ENCODE measurements around the gene LY9.
A peak's percentile ranks its signal among the peaks of the same experiment; 100 is the strongest.
"Not testable (repeated sequence)": the region's sequence is repeated elsewhere in the genome, so short reads cannot be mapped to it uniquely, and the experiment has no call there.

Gene LY9

DNA sequence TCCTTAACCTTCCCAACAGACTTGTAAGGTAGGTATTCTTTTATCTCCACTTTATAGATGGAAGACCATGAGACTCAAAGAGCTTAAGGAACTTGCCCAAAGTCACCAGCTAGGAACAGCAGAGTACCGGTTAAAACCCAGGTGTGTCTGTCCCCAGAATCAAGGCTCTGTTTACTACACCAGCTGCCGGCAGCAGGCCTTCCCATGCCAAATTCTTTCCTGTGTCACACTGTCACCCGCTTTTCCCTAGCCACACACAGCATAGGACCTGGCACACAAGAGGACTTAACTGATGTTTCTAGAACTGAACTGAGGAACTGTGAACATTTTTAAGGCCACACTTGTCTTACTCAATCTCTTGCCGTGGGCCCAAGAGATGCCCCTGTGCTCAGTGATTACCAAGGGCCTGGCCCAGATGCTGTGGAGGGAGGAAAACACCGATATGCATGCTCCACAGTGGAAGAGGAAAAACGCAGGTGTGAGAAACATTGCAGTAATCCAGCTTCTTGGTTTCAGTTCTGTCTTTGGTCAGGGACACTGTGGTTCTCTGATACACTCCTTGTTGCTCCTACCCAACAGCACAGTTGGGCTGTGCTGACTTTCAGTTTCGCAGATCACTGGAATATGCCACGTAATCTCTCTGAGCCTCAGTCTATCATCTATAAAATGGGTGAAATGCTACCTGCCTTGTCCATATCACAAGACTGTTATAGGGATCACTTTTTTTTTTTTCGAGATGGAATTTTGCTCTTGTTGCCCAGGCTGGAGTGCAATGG is 13.9 kb upstream of the LY9 start:
- peaks cover 73% of the 10 kb centered on the region for H3K4me1 Mint-ChIP-seq
- H3K9me3 Mint-ChIP-seq = no peaks in the 10 kb centered on the region

GRCh38 chr1:160782988-160783765 is 12.8 kb upstream of the LY9 start:
- H3K4me3 Mint-ChIP-seq, ATAC-seq, H3K9me3 Mint-ChIP-seq, H3K27me3 Mint-ChIP-seq, H3K36me3 Mint-ChIP-seq: not testable (repeated sequence)
- peak overlapping the region; percentile 88 for H3K27ac Mint-ChIP-seq
- peaks cover 64% of the 10 kb centered on the region for H3K4me1 Mint-ChIP-seq

More for the DNA sequence above, 13.9 kb upstream of the LY9 start:
- Mint-ChIP-seq H3K27me3 (no peaks in the 10 kb centered on the region), H3K36me3 (no peaks in the 10 kb centered on the region), H3K4me3 (peak overlapping the region; percentile 56), H3K27ac (peak overlapping the region; percentile 88)
- peak; percentile 96 for ATAC-seq

DNA sequence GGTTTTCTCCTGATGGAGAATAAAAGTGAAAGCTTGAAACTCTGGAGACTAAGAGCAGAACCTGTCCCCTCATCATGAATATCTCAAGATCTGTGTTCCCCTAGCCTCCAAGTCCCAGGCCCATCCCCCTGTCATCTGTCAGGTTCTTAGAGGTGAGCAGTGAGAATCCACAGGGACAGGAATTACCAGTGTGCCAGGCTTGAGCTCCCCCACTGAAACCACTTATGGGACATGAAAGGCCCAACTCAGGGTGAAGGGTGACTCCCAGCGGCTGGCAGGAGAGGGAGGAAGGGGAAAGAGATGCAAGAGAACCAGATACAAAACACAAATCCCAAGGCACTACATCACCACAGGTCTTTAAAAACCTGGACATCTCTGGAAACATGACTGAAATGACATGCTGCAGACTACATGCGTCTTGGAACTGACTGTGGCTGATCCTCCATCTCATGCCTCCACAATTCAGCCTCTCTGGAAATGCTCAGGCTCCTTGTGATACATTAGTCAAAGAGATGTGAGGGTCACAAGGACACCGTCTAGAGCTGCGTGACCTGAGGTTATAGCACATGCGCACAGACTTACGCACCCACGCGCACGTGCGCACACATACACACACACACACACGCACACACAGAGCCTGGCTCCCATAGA is 6.8 kb upstream of the LY9 start:
- Mint-ChIP-seq H3K36me3 (no peaks in the 10 kb centered on the region), H3K27me3 (no peaks in the 10 kb centered on the region), H3K4me3 (peak overlapping the region; percentile 76), H3K4me1 (peaks cover 46% of the 10 kb centered on the region), H3K9me3 (no peaks in the 10 kb centered on the region), H3K27ac (peak overlapping the region; percentile 100)
- ATAC-seq = peak; percentile 46

DNA sequence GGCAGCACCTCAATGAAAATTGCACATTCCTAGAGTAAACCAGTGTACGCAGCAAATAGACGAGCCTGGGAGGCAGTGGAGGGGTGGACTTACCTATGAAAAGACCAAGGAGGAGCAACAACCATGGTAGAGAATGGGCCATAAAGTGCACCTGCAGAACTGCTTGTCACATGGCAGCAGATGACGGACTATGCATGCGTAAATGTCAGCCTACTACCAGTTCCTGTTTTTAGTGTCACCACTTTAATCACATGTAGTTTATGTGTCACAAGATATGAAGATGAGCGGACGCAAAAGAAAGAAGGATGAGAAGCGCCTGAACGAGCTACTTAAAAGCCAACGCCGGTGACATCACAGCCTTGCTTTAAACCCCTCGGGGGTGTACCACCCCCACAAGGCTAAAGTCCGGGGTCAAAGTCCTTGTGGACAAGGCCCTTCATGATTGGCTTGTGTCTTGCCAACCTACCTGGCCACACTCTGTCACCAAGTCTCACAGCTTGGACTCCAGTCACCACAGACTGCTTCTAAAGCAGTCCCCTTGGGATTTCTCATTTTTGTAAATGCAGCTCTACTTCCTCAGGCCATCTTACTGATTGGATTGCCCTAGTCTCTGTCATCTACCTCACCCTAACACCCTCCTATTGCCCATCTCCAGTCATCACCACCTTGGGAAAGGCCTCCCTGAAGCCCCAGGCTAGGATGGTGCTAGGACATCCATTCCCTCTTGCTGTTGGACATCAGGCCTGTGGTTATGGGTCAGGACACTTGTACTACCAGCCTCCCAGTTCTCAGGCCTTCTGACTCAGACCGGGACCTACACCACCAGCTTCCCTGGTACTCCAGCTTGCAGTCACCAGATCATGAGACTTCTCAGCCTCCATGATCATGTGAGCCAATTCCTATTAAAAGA is 6.0 kb upstream of the LY9 start:
- Mint-ChIP-seq H3K27ac (peak overlapping the region; percentile 100), H3K4me1 (peaks cover 50% of the 10 kb centered on the region), H3K27me3 (no peaks in the 10 kb centered on the region), H3K4me3 (peak overlapping the region; percentile 76), H3K36me3 (no peaks in the 10 kb centered on the region), H3K9me3 (no peaks in the 10 kb centered on the region)
- peak; percentile 95 for ATAC-seq

DNA sequence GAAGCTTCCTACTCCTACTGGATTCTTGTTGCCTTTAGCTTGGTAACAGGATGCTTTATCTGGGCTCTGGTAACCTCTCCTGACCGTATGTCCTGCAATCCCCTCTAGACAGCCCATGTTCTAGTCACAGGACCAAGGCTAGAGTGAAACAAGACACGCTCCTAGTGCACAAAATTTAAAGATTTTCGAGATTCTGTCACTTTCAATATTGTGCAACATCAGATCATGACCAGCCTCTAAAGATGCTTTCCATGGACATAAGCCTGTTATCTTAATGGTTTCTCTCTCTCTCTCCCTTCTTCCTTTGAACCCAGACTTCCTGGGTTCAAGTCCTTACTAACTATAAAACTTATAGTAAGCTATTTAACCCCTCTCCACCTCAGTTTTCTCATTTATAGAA is 1.6 kb upstream of the LY9 start:
- ATAC-seq = no peak
- H3K27me3 Mint-ChIP-seq = no peaks in the 10 kb centered on the region
- H3K4me1 Mint-ChIP-seq = peaks cover 74% of the 10 kb centered on the region
- H3K36me3 Mint-ChIP-seq = peaks cover 17% of the 10 kb centered on the region
- no peaks in the 10 kb centered on the region for H3K9me3 Mint-ChIP-seq
- no peak overlapping the region for H3K4me3 Mint-ChIP-seq
- peak overlapping the region; percentile 98 for H3K27ac Mint-ChIP-seq

- Mint-ChIP-seq H3K27me3 (no peaks in the 10 kb centered on the region), H3K9me3 (no peaks in the 10 kb centered on the region), H3K4me3 (peak overlapping the region; percentile 97), H3K27ac (peak overlapping the region; percentile 98), H3K36me3 (peaks cover 41% of the 10 kb centered on the region), H3K4me1 (peaks cover 78% of the 10 kb centered on the region)
- ATAC-seq = no peak
Observed at GRCh38 chr1:160797271-160797709, 1.3 kb downstream of the LY9 start.

- H3K9me3 Mint-ChIP-seq = peaks cover 2% of the 10 kb centered on the region
- peak; percentile 34 for ATAC-seq
- peak overlapping the region; percentile 98 for H3K27ac Mint-ChIP-seq
- peak overlapping the region; percentile 97 for H3K4me3 Mint-ChIP-seq
- H3K4me1 Mint-ChIP-seq = peaks cover 83% of the 10 kb centered on the region
- H3K36me3 Mint-ChIP-seq = peaks cover 47% of the 10 kb centered on the region
- H3K27me3 Mint-ChIP-seq = no peaks in the 10 kb centered on the region
Observed at GRCh38 chr1:160797861-160798273, 1.9 kb downstream of the LY9 start.

- Mint-ChIP-seq H3K9me3 (peaks cover 2% of the 10 kb centered on the region), H3K4me3 (peak overlapping the region; percentile 97), H3K4me1 (peaks cover 79% of the 10 kb centered on the region), H3K36me3 (peaks cover 52% of the 10 kb centered on the region), H3K27ac (peak overlapping the region; percentile 98), H3K27me3 (no peaks in the 10 kb centered on the region)
- ATAC-seq = no peak
Observed at GRCh38 chr1:160798439-160798838, 2.5 kb downstream of the LY9 start.

DNA sequence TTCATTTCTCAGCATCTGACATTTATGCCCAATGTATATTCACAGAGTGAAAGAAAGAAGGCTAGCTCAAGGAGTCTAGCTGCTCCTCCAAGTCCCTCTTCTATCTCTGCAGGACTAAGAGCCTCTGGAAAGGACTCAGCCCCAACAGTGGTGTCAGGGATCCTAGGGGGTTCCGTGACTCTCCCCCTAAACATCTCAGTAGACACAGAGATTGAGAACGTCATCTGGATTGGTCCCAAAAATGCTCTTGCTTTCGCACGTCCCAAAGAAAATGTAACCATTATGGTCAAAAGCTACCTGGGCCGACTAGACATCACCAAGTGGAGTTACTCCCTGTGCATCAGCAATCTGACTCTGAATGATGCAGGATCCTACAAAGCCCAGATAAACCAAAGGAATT is 3.7 kb downstream of the LY9 start:
- no peak for ATAC-seq
- Mint-ChIP-seq H3K4me1 (peaks cover 77% of the 10 kb centered on the region), H3K36me3 (peaks cover 64% of the 10 kb centered on the region), H3K27ac (peak overlapping the region; percentile 98), H3K9me3 (peaks cover 2% of the 10 kb centered on the region), H3K4me3 (peak overlapping the region; percentile 97), H3K27me3 (no peaks in the 10 kb centered on the region)

DNA sequence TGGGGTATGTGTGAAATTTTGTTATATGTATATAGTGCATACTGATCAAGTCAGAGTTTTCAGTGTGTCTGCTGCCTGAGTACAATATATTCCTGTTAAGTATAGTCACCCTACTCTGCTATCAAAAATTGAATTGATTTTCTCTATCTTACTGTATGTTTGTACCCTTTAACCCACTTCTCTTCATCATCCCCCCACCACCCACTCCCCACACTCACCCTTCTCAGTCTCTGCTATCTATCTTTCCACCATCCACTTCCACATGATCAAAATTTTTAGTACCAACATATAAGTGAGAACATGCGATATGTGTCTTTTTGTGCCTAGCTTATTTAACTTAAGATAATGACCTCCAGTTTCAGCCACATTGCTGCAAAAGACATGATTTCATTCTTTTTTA is 4.2 kb downstream of the LY9 start:
- H3K36me3 Mint-ChIP-seq = peaks cover 69% of the 10 kb centered on the region
- H3K4me3 Mint-ChIP-seq = peak overlapping the region; percentile 97
- no peak for ATAC-seq
- no peaks in the 10 kb centered on the region for H3K27me3 Mint-ChIP-seq
- peak overlapping the region; percentile 98 for H3K27ac Mint-ChIP-seq
- H3K9me3 Mint-ChIP-seq = peaks cover 6% of the 10 kb centered on the region
- peaks cover 77% of the 10 kb centered on the region for H3K4me1 Mint-ChIP-seq

DNA sequence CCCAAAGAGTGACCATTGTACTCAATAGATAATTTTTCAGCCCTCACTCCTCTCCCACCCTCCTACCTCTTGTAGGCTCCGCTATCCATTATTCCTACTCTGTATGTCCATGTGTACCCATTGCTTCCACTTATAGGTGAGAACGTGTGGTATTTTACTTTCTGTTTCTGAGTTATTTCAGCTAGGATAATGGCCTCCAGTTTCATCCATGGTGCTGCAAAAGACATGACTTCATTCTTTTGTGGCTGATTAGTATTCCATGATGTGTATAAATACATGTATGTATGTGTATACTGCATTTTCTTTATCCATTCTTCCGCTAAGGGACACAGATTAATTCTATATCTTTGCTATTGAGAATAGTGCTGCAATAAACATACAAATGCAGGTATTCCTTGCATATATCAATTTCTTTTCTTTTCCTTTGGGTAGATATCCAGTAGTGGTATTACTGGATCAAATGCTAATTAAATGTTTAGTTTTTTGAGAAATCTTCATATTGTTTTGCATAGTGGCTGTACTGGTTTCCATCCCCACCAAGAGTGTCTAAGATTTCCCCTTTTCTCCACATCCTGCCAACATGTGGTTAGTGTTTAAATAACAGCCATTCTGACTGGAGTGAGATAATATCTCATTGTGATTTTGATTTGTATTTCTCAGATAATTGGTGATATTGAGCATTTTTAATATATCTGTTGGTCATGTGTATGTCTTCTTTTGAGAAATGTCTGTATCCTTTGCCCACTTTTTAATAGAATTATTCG is 4.9 kb downstream of the LY9 start:
- H3K9me3 Mint-ChIP-seq = peaks cover 9% of the 10 kb centered on the region
- H3K27ac Mint-ChIP-seq = peak overlapping the region; percentile 98
- H3K36me3 Mint-ChIP-seq = peaks cover 76% of the 10 kb centered on the region
- peak overlapping the region; percentile 75 for H3K4me3 Mint-ChIP-seq
- peak; percentile 41 for ATAC-seq
- no peaks in the 10 kb centered on the region for H3K27me3 Mint-ChIP-seq
- peaks cover 76% of the 10 kb centered on the region for H3K4me1 Mint-ChIP-seq

DNA sequence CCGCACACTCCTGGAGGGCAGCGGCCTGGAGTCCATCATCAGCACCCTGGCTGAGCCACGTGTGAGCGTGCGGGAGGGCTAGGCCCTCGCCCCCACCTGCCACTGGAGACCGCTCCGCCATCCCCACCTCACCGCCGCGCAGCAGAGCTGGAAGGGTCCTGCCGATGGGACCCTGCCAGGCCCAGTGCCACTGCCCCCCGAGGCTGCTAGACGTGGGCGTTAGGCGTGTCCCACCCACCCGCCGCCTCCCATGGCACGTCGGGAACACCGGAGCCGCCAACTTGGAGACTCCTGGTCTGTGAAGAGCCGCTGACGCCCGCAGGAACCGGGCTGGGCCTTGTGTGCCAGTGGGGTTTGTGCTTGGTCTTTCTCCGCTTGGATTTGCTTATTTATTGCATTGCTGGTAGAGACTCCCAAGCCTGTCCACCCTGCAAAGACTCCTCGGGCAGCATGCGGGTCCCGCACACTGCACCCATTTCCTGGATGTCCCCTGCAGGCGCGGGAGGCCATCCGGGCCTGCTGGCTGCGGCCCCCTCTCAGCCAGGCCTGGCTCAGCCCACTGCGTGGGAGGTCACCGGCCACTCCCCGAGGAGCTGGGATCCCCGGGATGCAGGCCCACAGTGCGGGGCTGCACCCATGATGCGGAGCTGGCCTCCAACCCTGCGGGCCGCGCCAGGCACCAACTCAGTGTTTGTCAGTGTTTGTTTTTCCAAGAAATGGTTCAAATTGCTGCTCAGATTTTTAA is 6.0 kb downstream of the LY9 start:
- Mint-ChIP-seq H3K27me3 (no peaks in the 10 kb centered on the region), H3K27ac (peak overlapping the region; percentile 98), H3K36me3 (peaks cover 86% of the 10 kb centered on the region), H3K9me3 (peaks cover 16% of the 10 kb centered on the region), H3K4me1 (peaks cover 83% of the 10 kb centered on the region), H3K4me3 (peak overlapping the region; percentile 26)
- no peak for ATAC-seq

- H3K27ac Mint-ChIP-seq = peak overlapping the region; percentile 45
- peaks cover 86% of the 10 kb centered on the region for H3K36me3 Mint-ChIP-seq
- peaks cover 18% of the 10 kb centered on the region for H3K9me3 Mint-ChIP-seq
- peaks cover 73% of the 10 kb centered on the region for H3K4me1 Mint-ChIP-seq
- peak overlapping the region; percentile 49 for H3K4me3 Mint-ChIP-seq
- no peaks in the 10 kb centered on the region for H3K27me3 Mint-ChIP-seq
- ATAC-seq = no peak
Observed at GRCh38 chr1:160806109-160806665, 10.2 kb downstream of the LY9 start.

Data from stimulated activated memory B cell treated with anti-CD40 and anti-IgM and Interleukin-4, amounts not matched to agents 10 μg/mL and 1 μg/mL and 100 μg/mL, for 72 hours (primary cell).